ENCODE measurements around the gene RPL6.
A peak's percentile ranks its signal among the peaks of the same experiment; 100 is the strongest.
"Not testable (repeated sequence)": the region's sequence is repeated elsewhere in the genome, so short reads cannot be mapped to it uniquely, and the experiment has no call there.

Gene RPL6

DNA sequence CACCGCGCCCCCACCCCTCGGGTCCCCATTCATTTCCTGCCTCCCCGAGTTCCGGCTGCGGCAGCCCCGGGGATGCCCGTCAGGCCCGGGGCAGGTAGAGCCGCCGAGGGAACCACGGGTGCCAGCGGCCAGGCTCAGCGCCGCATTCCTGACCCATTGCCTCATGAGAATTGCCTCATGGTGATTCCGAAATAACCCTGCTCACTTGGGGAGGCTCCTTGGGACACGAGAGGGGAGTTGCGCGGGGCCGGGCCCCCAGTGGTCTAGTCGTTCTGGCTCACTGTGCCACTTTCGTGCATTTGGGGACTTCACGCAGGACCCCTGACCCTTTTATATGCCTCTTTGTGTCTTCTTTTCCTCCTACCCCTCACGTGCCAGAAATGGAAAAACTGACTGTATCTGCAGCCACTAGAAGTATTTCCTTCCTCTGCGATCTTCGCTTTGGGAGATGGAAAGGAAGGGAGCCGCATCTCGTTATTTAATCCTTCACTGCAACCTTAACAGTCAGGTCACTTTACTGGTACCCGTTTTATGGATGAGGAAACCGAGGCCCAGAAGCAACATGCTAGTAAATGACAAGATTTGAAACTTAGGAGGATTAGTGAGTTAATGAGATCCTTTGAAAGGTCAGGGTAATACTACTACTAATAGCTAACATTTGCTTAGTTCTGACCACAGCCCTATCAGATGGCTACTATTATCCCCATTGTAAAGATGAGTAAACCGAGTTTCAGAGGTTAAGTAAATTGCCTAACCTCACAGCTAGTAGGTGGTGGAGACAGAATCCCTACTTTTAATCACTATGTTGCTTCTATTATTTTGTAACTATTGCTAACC, 10.1 kb upstream of the RPL6 start:
- no peak for DNase-seq

DNA sequence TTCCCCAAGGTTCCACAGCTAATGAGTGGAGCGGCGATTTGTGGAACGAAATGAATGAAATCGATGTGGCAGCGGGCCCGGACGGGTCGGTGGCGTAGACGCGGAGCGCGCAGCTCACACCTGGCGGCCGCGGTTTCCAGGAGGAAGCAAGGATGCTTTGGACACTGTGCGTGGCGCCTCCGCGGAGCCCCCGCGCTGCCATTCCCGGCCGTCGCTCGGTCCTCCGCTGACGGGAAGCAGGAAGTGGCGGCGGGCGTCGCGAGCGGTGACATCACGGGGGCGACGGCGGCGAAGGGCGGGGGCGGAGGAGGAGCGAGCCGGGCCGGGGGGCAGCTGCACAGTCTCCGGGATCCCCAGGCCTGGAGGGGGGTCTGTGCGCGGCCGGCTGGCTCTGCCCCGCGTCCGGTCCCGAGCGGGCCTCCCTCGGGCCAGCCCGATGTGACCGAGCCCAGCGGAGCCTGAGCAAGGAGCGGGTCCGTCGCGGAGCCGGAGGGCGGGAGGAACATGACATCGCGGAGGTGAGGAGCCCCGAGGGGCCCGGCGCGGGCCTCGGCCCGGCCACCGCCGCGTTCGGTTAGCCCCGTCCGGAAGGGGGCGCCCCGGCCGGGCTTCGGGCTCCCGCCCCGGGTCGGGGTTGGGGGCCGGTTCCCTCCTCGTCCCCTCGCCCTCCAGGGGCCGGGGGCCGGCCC, 9.3 kb upstream of the RPL6 start, which contains the start of gene PTPN11:
Gene PTPN11 (plus strand): TSS at position 340 of the 689 bp plus-strand sequence. CDS start 165 bp downstream, at position 505.
- DNase-seq = no peak

DNA sequence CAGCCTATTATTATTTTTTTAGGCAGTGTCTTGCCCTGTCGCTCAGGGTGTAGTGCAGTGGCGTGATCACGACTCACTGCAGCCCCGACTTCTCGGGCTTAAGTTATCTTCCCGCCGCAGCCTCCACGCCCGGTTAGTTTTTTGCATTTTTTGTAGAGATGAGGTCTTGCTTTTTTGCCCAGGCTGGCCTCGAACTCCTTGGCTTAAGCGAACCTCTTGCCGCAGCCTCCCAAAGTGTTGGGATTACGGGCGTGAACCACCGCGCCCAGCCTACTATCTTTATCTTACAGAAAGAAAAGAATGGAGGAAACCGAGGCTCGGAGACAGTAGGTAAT, 8.8 kb upstream of the RPL6 start:
- DNase-seq = no peak

DNA sequence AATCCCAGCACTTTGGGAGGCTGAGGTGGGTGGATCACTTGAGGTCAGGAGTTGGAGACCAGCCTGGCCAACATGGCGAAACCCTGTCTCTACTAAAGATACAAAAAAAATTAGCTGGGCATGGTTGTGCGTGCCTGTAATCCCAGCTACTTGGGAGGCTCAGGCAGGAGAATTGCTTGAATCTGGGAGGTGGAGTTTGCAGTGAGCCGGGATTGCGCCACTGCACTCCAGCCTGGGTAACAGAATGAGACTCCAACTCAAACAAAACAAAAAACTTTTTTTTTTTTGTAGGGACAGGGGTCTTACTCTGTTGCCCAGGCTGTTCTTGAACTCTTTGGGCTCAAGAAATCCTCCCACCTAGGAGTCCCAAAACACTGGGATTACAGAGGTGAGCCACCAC, 6.1 kb upstream of the RPL6 start:
- DNase-seq = not testable (repeated sequence)

DNA sequence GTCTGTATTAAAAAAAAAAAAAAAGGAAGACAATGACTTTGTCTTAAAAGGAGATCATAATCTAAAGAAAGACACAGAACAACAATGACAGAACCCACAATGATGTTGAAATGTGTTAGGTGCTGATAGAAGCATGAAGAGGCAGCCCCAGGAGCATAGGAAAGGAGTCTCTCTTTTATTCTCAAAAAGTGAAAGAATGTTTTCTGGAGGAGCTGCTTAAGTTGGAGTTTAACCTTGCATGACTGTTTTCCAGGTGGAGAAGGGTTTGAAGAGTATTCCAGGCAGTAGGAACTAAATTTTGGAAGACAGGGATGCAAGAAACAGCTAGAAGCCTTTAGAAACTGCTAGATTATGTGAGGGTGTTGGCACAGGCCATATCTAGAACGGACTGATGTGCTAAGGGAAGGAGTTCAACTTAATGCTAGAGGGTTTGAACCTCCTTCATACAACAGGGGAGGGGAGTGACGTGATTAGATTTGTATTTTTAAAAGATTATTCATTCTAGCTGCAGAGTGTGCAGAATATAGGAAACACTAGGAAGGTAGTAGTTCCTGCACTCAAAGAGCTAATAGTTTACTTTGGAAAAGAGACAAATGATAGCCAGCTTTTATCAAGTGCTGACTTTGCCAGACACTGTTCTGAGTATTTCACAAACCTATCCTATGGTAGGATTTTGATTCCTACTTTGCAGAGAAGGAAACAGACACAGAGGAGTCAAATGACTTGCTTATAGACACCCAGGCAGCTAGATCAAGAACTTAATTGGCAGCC, 4.6 kb upstream of the RPL6 start:
- DNase-seq = no peak

DNA sequence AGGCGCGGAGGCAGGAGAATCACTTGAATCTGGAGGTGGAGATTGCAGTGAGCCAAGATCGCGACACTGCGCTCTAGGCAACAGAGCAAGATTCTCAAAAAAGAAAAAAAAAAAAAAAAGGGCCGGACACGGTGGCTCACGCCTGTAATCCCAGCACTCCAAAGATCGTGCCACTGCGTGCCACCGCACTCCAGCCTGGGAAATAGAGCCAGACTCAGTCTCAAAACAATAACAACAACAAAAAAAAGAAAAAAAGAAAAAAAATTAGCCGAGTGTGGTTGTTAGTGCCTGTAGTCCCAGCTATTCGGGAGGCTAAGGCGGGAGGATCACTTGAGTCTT, 470 bp upstream of the RPL6 start:
- DNase-seq = no peak

DNA sequence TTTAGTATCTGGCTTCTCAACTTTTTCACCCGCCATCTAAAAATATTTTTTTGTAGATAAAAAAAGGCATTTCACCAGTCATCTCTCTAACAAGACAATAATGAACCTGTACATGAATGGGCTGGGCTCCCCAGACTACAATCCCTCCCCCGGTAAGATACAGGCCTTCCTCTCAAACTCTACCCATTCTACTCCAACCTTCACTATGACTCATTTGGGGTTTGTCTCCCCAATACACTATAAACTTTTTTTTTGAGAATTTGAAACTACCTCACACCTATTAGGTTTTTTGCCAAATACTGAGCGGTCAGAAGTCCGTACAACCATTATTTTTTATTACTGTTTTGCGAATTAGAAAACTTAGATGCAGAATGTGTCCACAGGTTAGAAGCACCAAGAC, 784 bp downstream of the RPL6 start:
- no peak for DNase-seq

GRCh38 chr12:112407683-112408082, 1.7 kb downstream of the RPL6 start:
- not testable (repeated sequence) for DNase-seq

- DNase-seq = no peak
Measured at GRCh38 chr12:112406519-112407488, 2.6 kb downstream of the RPL6 start.

GRCh38 chr12:112401903-112402498, 7.4 kb downstream of the RPL6 start:
- DNase-seq = no peak

DNA sequence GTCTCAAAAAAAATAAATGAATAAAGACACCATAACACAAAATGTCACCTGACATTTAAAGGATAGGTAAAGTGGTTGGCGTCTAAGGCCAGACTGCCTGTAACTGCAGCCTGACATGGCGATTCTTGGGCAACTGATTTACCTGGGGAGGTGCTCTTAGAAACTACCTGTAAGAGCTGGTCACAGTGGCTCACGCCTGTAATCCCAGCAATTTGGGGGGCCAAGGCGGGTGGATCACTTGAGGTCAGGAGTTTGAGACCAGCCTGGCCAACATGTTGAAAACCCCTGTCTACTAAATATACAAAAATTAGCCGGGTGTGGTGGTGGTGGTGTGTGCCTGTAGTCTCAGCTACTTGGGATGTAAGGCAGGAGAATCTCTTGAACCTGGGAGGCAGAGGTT, 8.4 kb downstream of the RPL6 start:
- no peak for DNase-seq

DNA sequence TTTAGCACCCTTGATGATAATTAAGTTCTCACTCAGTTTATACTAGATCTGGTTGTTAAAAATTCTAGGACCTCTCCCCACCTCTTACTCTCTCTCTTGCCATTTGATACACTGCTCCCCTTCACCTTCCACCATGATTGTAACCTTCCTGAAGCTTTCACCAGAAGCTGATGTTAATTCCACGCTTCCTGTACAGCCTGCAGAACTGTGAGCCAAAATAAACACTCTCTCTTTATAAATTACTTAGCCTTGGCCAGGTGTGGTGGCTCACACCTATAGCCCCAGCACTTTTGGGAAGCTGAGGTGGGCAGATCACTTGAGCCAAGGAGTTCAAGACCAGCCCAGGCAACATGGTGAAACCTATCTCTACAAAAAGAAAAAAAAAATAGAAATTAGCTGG, 16.1 kb downstream of the RPL6 start:
- peak; percentile 69 for DNase-seq

GRCh38 chr12:112389922-112390654, 19.3 kb downstream of the RPL6 start:
- DNase-seq = not testable (repeated sequence)

DNA sequence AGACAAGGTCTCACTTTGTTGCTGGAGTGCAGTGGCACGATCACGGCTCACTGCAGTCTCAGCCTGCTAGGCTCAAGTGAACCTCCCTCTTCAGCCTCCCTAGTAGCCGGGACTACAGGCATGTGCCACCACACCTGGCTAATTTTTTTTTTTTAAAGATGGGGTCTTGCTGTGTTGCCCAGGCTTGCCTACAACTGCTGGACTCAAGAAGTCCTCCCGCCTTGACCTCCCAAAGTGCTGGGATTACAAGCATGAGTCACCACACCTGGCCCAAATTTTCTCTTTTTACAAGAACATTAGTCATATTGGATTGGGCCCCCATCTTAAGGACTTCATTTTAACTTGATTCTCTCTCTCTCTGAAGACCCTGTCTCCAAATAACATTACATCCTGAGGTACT, 20.2 kb downstream of the RPL6 start:
- DNase-seq = no peak

GRCh38 chr12:112386726-112387125, 22.7 kb downstream of the RPL6 start:
- DNase-seq = no peak

DNA sequence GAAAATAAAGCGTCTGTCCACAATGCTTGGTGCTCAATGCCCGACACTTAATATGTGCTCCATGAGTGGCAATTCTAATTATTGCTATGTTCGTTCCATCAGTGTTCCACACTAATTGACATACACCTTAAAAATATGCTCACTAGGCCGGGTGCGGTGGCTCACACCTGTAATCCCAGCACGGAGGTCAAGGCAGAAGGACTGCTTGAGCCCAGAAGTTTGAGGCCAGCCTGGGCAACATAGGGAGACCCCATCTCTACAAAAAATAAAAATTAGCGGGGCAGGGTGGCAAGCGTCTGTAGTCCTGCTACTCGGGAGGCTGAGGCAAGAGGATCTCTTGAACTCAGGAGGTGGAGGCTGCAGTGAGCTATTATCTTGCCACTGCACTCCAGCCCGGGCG, 26.5 kb downstream of the RPL6 start:
- no peak for DNase-seq

GRCh38 chr12:112381883-112382796, 27.3 kb downstream of the RPL6 start, which contains the start of gene HECTD4:
HECTD4 (minus strand) TSS chr12:112382431; CDS start chr12:112382128, 303 bp downstream.
- peak; percentile 57 for DNase-seq

- no peak for DNase-seq
Measured at GRCh38 chr12:112381406-112381882, 28.0 kb downstream of the RPL6 start.

DNA sequence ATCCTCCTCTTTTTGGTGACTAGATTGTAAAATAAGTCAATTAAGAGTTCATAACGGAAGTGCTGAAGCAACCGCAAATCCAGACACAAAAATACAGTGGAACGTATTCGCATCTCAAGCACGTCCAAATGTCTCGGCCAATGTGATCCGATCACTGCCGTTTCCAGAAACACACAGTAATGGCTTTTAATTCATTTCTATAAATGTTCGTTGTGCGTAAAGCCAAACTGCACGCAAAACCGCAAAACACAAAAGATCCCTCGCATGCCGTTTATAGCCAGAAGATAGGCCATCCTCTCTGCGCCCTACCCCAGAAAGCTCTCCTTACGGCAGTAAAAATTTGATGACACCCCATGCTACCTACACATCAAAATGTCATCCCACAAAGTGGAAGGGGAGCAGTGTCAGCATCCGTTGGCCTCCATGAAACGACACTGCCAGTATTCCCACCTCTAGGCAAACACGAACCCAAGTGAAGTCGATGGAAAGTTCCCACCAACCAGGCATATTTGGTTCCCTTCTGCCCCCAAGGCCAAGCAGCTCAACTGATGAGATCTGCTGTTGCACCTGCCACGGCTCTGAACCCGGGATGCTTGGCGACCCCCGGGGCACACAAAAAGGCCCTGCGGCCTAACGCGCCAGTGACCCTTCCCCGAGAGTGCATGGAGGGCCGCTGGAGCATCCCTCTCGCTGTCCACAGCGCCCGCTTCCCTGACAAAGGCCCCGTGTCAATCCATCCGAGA, 28.6 kb downstream of the RPL6 start:
- no peak for DNase-seq
